Liver (tissue), 9 donors: ENCODE measurements around the gene CDC42BPB. TPM values are rescaled to one million over a fixed set of nuclear protein-coding genes. Genes with fewer than 3 reads are reported as not detected.

ENCODE experiments used
- DNase-seq: peaks from one replicate; pipeline ENCODE4 v3.0.0-alpha.2; 2017; ENCODE audit warnings: low spot score
- H3K27ac ChIP-seq, 2 donors: one replicate each; pipeline ENCODE4 v1.7.0; 2013; ENCODE audit warnings: inconsistent platforms in 2 of 2, low read length in 2 of 2, control low read depth in 1 of 2, low read depth in 1 of 2, mild to moderate bottlenecking in 1 of 2
- H3K27me3 ChIP-seq, 4 donors: one replicate each; pipeline versions ENCODE4 v1.6.1 to v1.7.0; 2013; ENCODE audit warnings: low read length in 3 of 4, inconsistent platforms in 1 of 4, mild to moderate bottlenecking in 1 of 4, moderate library complexity in 1 of 4; ENCODE audit not compliant: control insufficient read depth in 4 of 4, insufficient read depth in 4 of 4
- H3K36me3 ChIP-seq, 4 donors: one replicate each; pipeline versions ENCODE4 v1.6.1 to v1.7.0; 2013; ENCODE audit warnings: low read length in 3 of 4, mild to moderate bottlenecking in 3 of 4, low read depth in 1 of 4, moderate library complexity in 1 of 4; ENCODE audit not compliant: control insufficient read depth in 4 of 4, insufficient read depth in 3 of 4
- H3K4me1 ChIP-seq, 4 donors: one replicate each; pipeline versions ENCODE4 v1.6.1 to v1.7.0; 2013; ENCODE audit warnings: low read length in 3 of 4, mild to moderate bottlenecking in 3 of 4, moderate library complexity in 1 of 4; ENCODE audit not compliant: control insufficient read depth in 4 of 4, insufficient read depth in 4 of 4
- H3K4me3 ChIP-seq, 3 donors: one replicate each; pipeline versions ENCODE4 v1.6.1 to v1.7.0; 2013; ENCODE audit warnings: low read length in 3 of 3, control low read depth in 1 of 3, low read depth in 1 of 3, mild to moderate bottlenecking in 1 of 3
- H3K9ac ChIP-seq, 2 donors: one replicate each; pipeline ENCODE4 v1.7.0; 2013; ENCODE audit warnings: low read length in 2 of 2, mild to moderate bottlenecking in 2 of 2, moderate library complexity in 2 of 2, control low read depth in 1 of 2, low read depth in 1 of 2
- H3K9me3 ChIP-seq, 4 donors: one replicate each; pipeline versions ENCODE4 v1.6.1 to v1.7.0; 2013; ENCODE audit warnings: low read length in 3 of 4; ENCODE audit not compliant: control insufficient read depth in 4 of 4
- EGR1 ChIP-seq, 2 donors: IDR thresholded peaks; 2 replicates each; pipeline ENCODE4 v1.6.1; 2016 to 2018; ENCODE audit warnings: antibody characterized with exemption in 2 of 2, low read depth in 2 of 2
- FOXA2 ChIP-seq: IDR thresholded peaks from 2 replicates; pipeline ENCODE4 v1.6.1; 2016; ENCODE audit warnings: antibody characterized with exemption
- GABPA ChIP-seq, 2 donors: IDR thresholded peaks in 1 of 2; conservative IDR thresholded peaks in 1 of 2; 2 replicates each; pipeline ENCODE4 v1.6.1; 2016; ENCODE audit warnings: antibody characterized with exemption in 2 of 2, mild to moderate bottlenecking in 1 of 2, moderate library complexity in 1 of 2
- HNF4A ChIP-seq, 2 donors: conservative IDR thresholded peaks; 2 replicates each; pipeline ENCODE4 v1.6.1; 2016; ENCODE audit warnings: antibody characterized with exemption in 2 of 2, mild to moderate bottlenecking in 2 of 2
- HNF4G ChIP-seq: IDR thresholded peaks from 2 replicates; pipeline ENCODE4 v1.6.1; 2016; ENCODE audit warnings: antibody characterized with exemption
- JUND ChIP-seq, 2 donors: IDR thresholded peaks; 2 replicates each; pipeline ENCODE4 v1.6.1; 2016; ENCODE audit warnings: antibody characterized with exemption in 2 of 2
- NR2F2 ChIP-seq: IDR thresholded peaks from 2 replicates; pipeline ENCODE4 v1.6.1; 2016; ENCODE audit warnings: antibody characterized with exemption
- RAD21 ChIP-seq, 2 donors: IDR thresholded peaks; 2 replicates each; pipeline ENCODE4 v1.6.1; 2016; ENCODE audit warnings: antibody characterized with exemption in 2 of 2, mild to moderate bottlenecking in 2 of 2
- RXRA ChIP-seq, 2 donors: IDR thresholded peaks; 2 replicates each; pipeline ENCODE4 v1.6.1; 2017 to 2018; ENCODE audit warnings: antibody characterized with exemption in 2 of 2, mild to moderate bottlenecking in 1 of 2
- SP1 ChIP-seq: IDR thresholded peaks from 2 replicates; pipeline ENCODE4 v1.6.1; 2018; ENCODE audit warnings: antibody characterized with exemption, mild to moderate bottlenecking
- TAF1 ChIP-seq: conservative IDR thresholded peaks from 2 replicates; pipeline ENCODE4 v1.6.1; 2016; ENCODE audit warnings: antibody characterized with exemption, mild to moderate bottlenecking
- YY1 ChIP-seq: IDR thresholded peaks from 2 replicates; pipeline ENCODE4 v1.6.1; 2016; ENCODE audit warnings: antibody characterized with exemption, mild to moderate bottlenecking
- WGBS: extraction: QIAGEN DNeasy Blood & Tissue Kit; methylation state at CpG from one replicate; pipeline ENCODE4 v1.1.7; 2013; 5-methylcytosine and 5-hydroxymethylcytosine counted together
- polyA plus RNA-seq, 2 donors: library from polyadenylated mRNA; stranded (reverse) in 1 of 2; unstranded in 1 of 2; fragments of 200-250 nt in 1 of 2; fragments of >200 nt in 1 of 2; fragmentation: Nextera tagmentation in 1 of 2; extraction: Ambion mirVana in 1 of 2; gene quantifications; one replicate each; pipeline versions ENCODE4 v1.2.1 to v1.2.3, GENCODE V29; 2013 to 2015
- total RNA-seq, 2 donors: library from RNA; depleted of rRNA; stranded (reverse); fragments of >200 nt; gene quantifications; one replicate each; pipeline ENCODE4 v1.2.3, GENCODE V29; 2014
- TF ChIP-seq, protein P1 (sequence below): IDR thresholded peaks from 2 replicates; pipeline ENCODE4 v1.6.1; 2016; ENCODE audit warnings: antibody characterized with exemption, mild to moderate bottlenecking
- TF ChIP-seq, protein P2 (sequence below): IDR thresholded peaks from 2 replicates; pipeline ENCODE4 v1.6.1; 2016; ENCODE audit warnings: antibody characterized with exemption
- TF ChIP-seq, protein P3 (sequence below): fragments of 150-350 bp; IDR thresholded peaks from 2 replicates; pipeline ENCODE4 v1.5.1; 2017; ENCODE audit warnings: improper control_type of control experiment, low read depth, low read length; ENCODE audit not compliant: missing input control
- TF ChIP-seq, protein P4 (sequence below): IDR thresholded peaks from 2 replicates; pipeline ENCODE4 v1.6.1; 2016; ENCODE audit warnings: antibody characterized with exemption
- TF ChIP-seq, protein P5 (sequence below): IDR thresholded peaks from 2 replicates; pipeline ENCODE4 v1.6.1; 2016; ENCODE audit warnings: antibody characterized with exemption
- donor health status: healthy.
- donor health status: healthy.
- donor health status: healthy.
- donor health status: healthy.
- donor health status: healthy.

The CDC42BPB gene
- total and polyA plus RNA-seq, 4 donors, result 4.1 to 78.7 (median 29.7) TPM

DNA sequence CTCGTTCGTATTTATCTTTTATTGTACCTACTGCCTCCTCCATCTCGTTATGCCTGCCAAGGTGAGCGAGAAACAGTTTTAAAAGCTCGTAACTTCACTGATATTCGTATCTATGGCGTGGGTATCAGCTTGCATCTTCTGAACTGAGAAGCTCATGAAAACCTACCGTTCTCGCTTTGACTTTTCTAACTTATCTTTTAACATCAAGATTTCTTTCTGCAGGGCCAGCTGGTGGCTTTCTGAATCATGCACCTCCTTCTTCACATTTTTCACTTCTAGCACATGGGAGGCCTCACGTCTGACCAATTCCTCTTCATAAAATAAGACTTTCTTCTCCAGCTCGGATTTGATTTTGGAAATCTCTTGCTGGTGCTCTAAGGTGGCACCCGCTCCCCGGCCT lies 89.0 kb downstream of the CDC42BPB start:
- DNase-seq, result no peak
- Histone ChIP-seq H3K9ac (no peak overlapping the region), H3K36me3 (peaks cover 24 to 86% (median 71%) of the 10 kb centered on the region in 4 donors), H3K4me3 (no peak overlapping the region), H3K9me3 (no peaks in the 10 kb centered on the region), H3K4me1 (no peaks in the 10 kb centered on the region), H3K27me3 (no peaks in the 10 kb centered on the region), H3K27ac (no peak overlapping the region)
- WGBS, result 95% methylated on average over 13 of the region's 13 CpGs
- no peak for TF ChIP-seq TAF1
- no peak for TF ChIP-seq EGR1 (IDR thresholded peaks at IDR 0.05; ENCODE audit: low read depth in 2 of 2)
- no peak for TF ChIP-seq RXRA (IDR thresholded peaks at IDR 0.05)
- no peak for TF ChIP-seq HNF4A (conservative IDR thresholded peaks at IDR 0.05)
- no peak for TF ChIP-seq GABPA (IDR thresholded peaks at IDR 0.05 in 1 of 2, conservative IDR thresholded peaks at IDR 0.05 in 1 of 2)
- TF ChIP-seq, protein P1, sequence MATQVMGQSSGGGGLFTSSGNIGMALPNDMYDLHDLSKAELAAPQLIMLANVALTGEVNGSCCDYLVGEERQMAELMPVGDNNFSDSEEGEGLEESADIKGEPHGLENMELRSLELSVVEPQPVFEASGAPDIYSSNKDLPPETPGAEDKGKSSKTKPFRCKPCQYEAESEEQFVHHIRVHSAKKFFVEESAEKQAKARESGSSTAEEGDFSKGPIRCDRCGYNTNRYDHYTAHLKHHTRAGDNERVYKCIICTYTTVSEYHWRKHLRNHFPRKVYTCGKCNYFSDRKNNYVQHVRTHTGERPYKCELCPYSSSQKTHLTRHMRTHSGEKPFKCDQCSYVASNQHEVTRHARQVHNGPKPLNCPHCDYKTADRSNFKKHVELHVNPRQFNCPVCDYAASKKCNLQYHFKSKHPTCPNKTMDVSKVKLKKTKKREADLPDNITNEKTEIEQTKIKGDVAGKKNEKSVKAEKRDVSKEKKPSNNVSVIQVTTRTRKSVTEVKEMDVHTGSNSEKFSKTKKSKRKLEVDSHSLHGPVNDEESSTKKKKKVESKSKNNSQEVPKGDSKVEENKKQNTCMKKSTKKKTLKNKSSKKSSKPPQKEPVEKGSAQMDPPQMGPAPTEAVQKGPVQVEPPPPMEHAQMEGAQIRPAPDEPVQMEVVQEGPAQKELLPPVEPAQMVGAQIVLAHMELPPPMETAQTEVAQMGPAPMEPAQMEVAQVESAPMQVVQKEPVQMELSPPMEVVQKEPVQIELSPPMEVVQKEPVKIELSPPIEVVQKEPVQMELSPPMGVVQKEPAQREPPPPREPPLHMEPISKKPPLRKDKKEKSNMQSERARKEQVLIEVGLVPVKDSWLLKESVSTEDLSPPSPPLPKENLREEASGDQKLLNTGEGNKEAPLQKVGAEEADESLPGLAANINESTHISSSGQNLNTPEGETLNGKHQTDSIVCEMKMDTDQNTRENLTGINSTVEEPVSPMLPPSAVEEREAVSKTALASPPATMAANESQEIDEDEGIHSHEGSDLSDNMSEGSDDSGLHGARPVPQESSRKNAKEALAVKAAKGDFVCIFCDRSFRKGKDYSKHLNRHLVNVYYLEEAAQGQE, result no peak
- no peak for TF ChIP-seq HNF4G

DNA sequence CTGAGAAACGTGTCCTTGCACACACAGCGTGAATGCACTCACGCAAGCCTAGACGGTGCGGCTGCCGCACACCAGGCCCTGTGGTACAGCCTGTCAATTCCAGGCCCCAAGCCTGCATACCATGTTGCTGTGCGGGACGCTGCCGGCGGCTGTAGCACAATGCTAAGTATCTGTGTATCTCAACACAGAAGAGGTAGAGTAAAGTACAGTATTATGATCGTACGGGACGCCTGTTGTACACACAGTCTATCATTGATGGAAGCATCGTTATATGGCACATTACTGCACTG lies 89.9 kb downstream of the CDC42BPB start:
- no peak overlapping the region for H3K9ac ChIP-seq
- no peak for TF ChIP-seq TAF1
- TF ChIP-seq EGR1 (IDR thresholded peaks at IDR 0.05; ENCODE audit: low read depth in 2 of 2), result no peak
- TF ChIP-seq, protein P2, sequence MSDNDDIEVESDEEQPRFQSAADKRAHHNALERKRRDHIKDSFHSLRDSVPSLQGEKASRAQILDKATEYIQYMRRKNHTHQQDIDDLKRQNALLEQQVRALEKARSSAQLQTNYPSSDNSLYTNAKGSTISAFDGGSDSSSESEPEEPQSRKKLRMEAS, result no peak
- no peak for TF ChIP-seq JUND (IDR thresholded peaks at IDR 0.05)
- no peak for TF ChIP-seq YY1
- no peak for TF ChIP-seq RAD21 (IDR thresholded peaks at IDR 0.05)
- TF ChIP-seq, protein P3, sequence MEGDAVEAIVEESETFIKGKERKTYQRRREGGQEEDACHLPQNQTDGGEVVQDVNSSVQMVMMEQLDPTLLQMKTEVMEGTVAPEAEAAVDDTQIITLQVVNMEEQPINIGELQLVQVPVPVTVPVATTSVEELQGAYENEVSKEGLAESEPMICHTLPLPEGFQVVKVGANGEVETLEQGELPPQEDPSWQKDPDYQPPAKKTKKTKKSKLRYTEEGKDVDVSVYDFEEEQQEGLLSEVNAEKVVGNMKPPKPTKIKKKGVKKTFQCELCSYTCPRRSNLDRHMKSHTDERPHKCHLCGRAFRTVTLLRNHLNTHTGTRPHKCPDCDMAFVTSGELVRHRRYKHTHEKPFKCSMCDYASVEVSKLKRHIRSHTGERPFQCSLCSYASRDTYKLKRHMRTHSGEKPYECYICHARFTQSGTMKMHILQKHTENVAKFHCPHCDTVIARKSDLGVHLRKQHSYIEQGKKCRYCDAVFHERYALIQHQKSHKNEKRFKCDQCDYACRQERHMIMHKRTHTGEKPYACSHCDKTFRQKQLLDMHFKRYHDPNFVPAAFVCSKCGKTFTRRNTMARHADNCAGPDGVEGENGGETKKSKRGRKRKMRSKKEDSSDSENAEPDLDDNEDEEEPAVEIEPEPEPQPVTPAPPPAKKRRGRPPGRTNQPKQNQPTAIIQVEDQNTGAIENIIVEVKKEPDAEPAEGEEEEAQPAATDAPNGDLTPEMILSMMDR, result no peak
- TF ChIP-seq HNF4A (conservative IDR thresholded peaks at IDR 0.05), result no peak
- TF ChIP-seq RXRA (IDR thresholded peaks at IDR 0.05), result no peak
- no peak for TF ChIP-seq FOXA2
- no peak for TF ChIP-seq SP1
- TF ChIP-seq, protein P4, sequence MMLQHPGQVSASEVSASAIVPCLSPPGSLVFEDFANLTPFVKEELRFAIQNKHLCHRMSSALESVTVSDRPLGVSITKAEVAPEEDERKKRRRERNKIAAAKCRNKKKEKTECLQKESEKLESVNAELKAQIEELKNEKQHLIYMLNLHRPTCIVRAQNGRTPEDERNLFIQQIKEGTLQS, result no peak
- TF ChIP-seq, protein P1, result no peak
- no peak for TF ChIP-seq HNF4G
- TF ChIP-seq GABPA (IDR thresholded peaks at IDR 0.05 in 1 of 2, conservative IDR thresholded peaks at IDR 0.05 in 1 of 2), result no peak
- TF ChIP-seq NR2F2, result no peak
- TF ChIP-seq, protein P5, sequence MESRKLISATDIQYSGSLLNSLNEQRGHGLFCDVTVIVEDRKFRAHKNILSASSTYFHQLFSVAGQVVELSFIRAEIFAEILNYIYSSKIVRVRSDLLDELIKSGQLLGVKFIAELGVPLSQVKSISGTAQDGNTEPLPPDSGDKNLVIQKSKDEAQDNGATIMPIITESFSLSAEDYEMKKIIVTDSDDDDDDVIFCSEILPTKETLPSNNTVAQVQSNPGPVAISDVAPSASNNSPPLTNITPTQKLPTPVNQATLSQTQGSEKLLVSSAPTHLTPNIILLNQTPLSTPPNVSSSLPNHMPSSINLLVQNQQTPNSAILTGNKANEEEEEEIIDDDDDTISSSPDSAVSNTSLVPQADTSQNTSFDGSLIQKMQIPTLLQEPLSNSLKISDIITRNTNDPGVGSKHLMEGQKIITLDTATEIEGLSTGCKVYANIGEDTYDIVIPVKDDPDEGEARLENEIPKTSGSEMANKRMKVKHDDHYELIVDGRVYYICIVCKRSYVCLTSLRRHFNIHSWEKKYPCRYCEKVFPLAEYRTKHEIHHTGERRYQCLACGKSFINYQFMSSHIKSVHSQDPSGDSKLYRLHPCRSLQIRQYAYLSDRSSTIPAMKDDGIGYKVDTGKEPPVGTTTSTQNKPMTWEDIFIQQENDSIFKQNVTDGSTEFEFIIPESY, result no peak
- H3K9me3 ChIP-seq, result no peaks in the 10 kb centered on the region
- no peaks in the 10 kb centered on the region for H3K4me1 ChIP-seq
- WGBS, result 94% methylated on average over 14 of the region's 14 CpGs
- no peak overlapping the region for H3K4me3 ChIP-seq
- DNase-seq, result no peak
- H3K27me3 ChIP-seq, result no peaks in the 10 kb centered on the region
- no peak overlapping the region for H3K27ac ChIP-seq
- H3K36me3 ChIP-seq, result peaks cover 24 to 86% (median 72%) of the 10 kb centered on the region in 4 donors
